Peyer's patch (tissue), 4 donors: ENCODE measurements around the gene OR52D1.

ENCODE experiments used
- CTCF ChIP-seq, 6 experiments: fragments of 450-650 bp in 4 of 6; fragments of 200-600 bp in 2 of 6; sonication (generic) in 1 of 6; IDR thresholded peaks; one replicate each; pipeline ENCODE4 v1.5.1; 2017 to 2019; ENCODE audit warnings: antibody characterized with exemption in 6 of 6, mild to moderate bottlenecking in 3 of 6, moderate library complexity in 1 of 6
- POLR2A ChIP-seq, 2 donors: fragments of 450-650 bp; IDR thresholded peaks; one replicate each; pipeline ENCODE4 v1.5.1; 2017; ENCODE audit warnings: antibody characterized with exemption in 2 of 2, mild to moderate bottlenecking in 2 of 2, moderate library complexity in 2 of 2

- TF ChIP-seq POLR2A (IDR thresholded peaks at IDR 0.05) (no peak), CTCF (IDR thresholded peaks at IDR 0.05) (no peak)
Measured at GRCh38 chr11:5507177-5507932, 18.9 kb downstream of the OR52D1 start.
